OCI-LY1 (cell line): Measurements from ENCODE around the gene RASA3.

Experiments used
- H2AFZ ChIP-seq: fragments of 200-600 bp; sonication (generic), shearing (Covaris generic); 2 replicates; pipeline ENCODE4 v1.6.0; 2014; ENCODE audit warnings: antibody characterized with exemption, mild to moderate bottlenecking, low read length
- H3F3A ChIP-seq: fragments of 200-600 bp; sonication (generic), shearing (Covaris generic); 2 replicates; pipeline ENCODE4 v1.6.0; 2014; ENCODE audit warnings: mild to moderate bottlenecking, antibody characterized with exemption, low read length, moderate library complexity; ENCODE audit not compliant: insufficient read depth
- H3K27ac ChIP-seq: fragments of 200-600 bp; sonication (generic); 2 replicates; pipeline ENCODE4 v1.5.1; 2014; ENCODE audit warnings: low read length, mixed run types, mild to moderate bottlenecking, low read depth; ENCODE audit not compliant: poor library complexity, severe bottlenecking
- H3K27me3 ChIP-seq: fragments of 200-600 bp; sonication (generic); 2 replicates; pipeline ENCODE4 v1.6.0; 2014; ENCODE audit warnings: antibody characterized with exemption, mild to moderate bottlenecking, low read length, moderate library complexity; ENCODE audit not compliant: insufficient read depth
- H3K36me3 ChIP-seq: fragments of 200-600 bp; sonication (generic); 2 replicates; pipeline ENCODE4 v1.6.1; 2014; ENCODE audit warnings: mild to moderate bottlenecking, antibody characterized with exemption, low read length, moderate library complexity, mixed read lengths; ENCODE audit not compliant: insufficient read depth
- H3K4me1 ChIP-seq: fragments of 200-600 bp; sonication (generic); 2 replicates; pipeline ENCODE4 v1.5.1; 2014; ENCODE audit warnings: mild to moderate bottlenecking, low read length, moderate library complexity; ENCODE audit not compliant: insufficient read depth, severe bottlenecking
- H3K4me2 ChIP-seq: fragments of 200-600 bp; sonication (generic), shearing (Covaris generic); 2 replicates; pipeline ENCODE4 v1.6.1; 2014; ENCODE audit warnings: low read length
- H3K4me3 ChIP-seq: fragments of 200-600 bp; sonication (generic); 2 replicates; pipeline ENCODE4 v1.5.1; 2014; ENCODE audit warnings: low read length, low read depth, mild to moderate bottlenecking, mixed read lengths; ENCODE audit not compliant: poor library complexity, severe bottlenecking
- H3K79me2 ChIP-seq: fragments of 200-600 bp; shearing (Covaris generic); 2 replicates; pipeline ENCODE4 v1.6.1; 2016; ENCODE audit warnings: mixed run types, low read length, mixed read lengths; ENCODE audit not compliant: insufficient read depth
- H3K9ac ChIP-seq: fragments of 200-600 bp; sonication (generic), shearing (Covaris generic); 2 replicates; pipeline ENCODE4 v1.6.1; 2014; ENCODE audit warnings: mild to moderate bottlenecking, low read length, mixed read lengths
- H3K9me2 ChIP-seq: fragments of 200-600 bp; sonication (generic), shearing (Covaris generic); 2 replicates; pipeline ENCODE4 v1.6.1; 2014; ENCODE audit warnings: low read depth, mild to moderate bottlenecking, low read length, mixed read lengths
- H3K9me3 ChIP-seq: fragments of 200-600 bp; shearing (Covaris generic); 2 replicates; pipeline ENCODE4 v1.6.1; 2014; ENCODE audit warnings: low read length, mixed read lengths
- H4K20me1 ChIP-seq: fragments of 200-600 bp; sonication (generic), shearing (Covaris generic); 2 replicates; pipeline ENCODE4 v1.6.0; 2016; ENCODE audit warnings: mild to moderate bottlenecking, low read length; ENCODE audit not compliant: insufficient read depth
- CTCF ChIP-seq: fragments of 200-600 bp; sonication (generic), shearing (Covaris generic); IDR thresholded peaks from 2 replicates; pipeline ENCODE4 v1.5.1; 2017; ENCODE audit warnings: mild to moderate bottlenecking, antibody characterized with exemption, low read length, moderate library complexity, mixed read lengths
- EZH2 ChIP-seq: fragments of 200-600 bp; sonication (generic), shearing (Covaris generic); IDR thresholded peaks from 2 replicates; pipeline ENCODE4 v1.8.0; 2017; ENCODE audit warnings: borderline replicate concordance, mixed run types, mild to moderate bottlenecking, antibody characterized with exemption, low read length, moderate library complexity, mixed read lengths

Gene RASA3

GRCh38 chr13:113963376-113963775 lies 169.0 kb downstream of the RASA3 start:
- Histone ChIP-seq H3K9me2 (no peaks in the 10 kb centered on the region), H2AFZ (no peak overlapping the region), H3K9ac (no peak overlapping the region), H3K79me2 (no peaks in the 10 kb centered on the region), H3K27me3 (peaks cover 6% of the 10 kb centered on the region; the same call in 1 of the 2 replicates), H4K20me1 (no peaks in the 10 kb centered on the region), H3K27ac (no peak overlapping the region), H3K4me2 (no peak overlapping the region), H3F3A (no peaks in the 10 kb centered on the region), H3K9me3 (peaks cover 23% of the 10 kb centered on the region), H3K4me1 (no peaks in the 10 kb centered on the region), H3K36me3 (no peaks in the 10 kb centered on the region; the same call in 1 of the 2 replicates), H3K4me3 (no peak overlapping the region)
- TF ChIP-seq CTCF, result no peak
- TF ChIP-seq EZH2, result no peak

- Histone ChIP-seq H3K79me2 (no peaks in the 10 kb centered on the region), H3K9me3 (peaks cover 24% of the 10 kb centered on the region)
- no peak for TF ChIP-seq CTCF
- TF ChIP-seq EZH2, result no peak
Observed at GRCh38 chr13:113962975-113963374, 169.4 kb downstream of the RASA3 start.

GRCh38 chr13:113962386-113962785 lies 170.0 kb downstream of the RASA3 start:
- Histone ChIP-seq H3K79me2 (no peaks in the 10 kb centered on the region), H3K36me3 (no peaks in the 10 kb centered on the region; the same call in 1 of the 2 replicates), H3K27me3 (peaks cover 6% of the 10 kb centered on the region; the same call in 1 of the 2 replicates), H3K4me3 (no peak overlapping the region), H3K9me2 (no peaks in the 10 kb centered on the region), H4K20me1 (no peaks in the 10 kb centered on the region), H3K9me3 (peaks cover 24% of the 10 kb centered on the region), H3K9ac (no peak overlapping the region), H3K27ac (no peak overlapping the region), H3K4me1 (no peaks in the 10 kb centered on the region), H3K4me2 (no peak overlapping the region), H2AFZ (no peak overlapping the region), H3F3A (no peaks in the 10 kb centered on the region)
- no peak for TF ChIP-seq EZH2
- no peak for TF ChIP-seq CTCF

More at GRCh38 chr13:113962975-113963374, 169.4 kb downstream of the RASA3 start:
- no peaks in the 10 kb centered on the region for H3F3A ChIP-seq
- no peak overlapping the region for H3K27ac ChIP-seq
- no peaks in the 10 kb centered on the region; the same call in 1 of the 2 replicates for H3K36me3 ChIP-seq
- H3K9me2 ChIP-seq, result no peaks in the 10 kb centered on the region
- H3K4me1 ChIP-seq, result no peaks in the 10 kb centered on the region
- H3K4me2 ChIP-seq, result no peak overlapping the region
- no peak overlapping the region for H2AFZ ChIP-seq
- no peak overlapping the region for H3K9ac ChIP-seq
- H3K27me3 ChIP-seq, result peaks cover 6% of the 10 kb centered on the region; the same call in 1 of the 2 replicates
- H4K20me1 ChIP-seq, result no peaks in the 10 kb centered on the region
- H3K4me3 ChIP-seq, result no peak overlapping the region
